GM23248 (cell line): ENCODE results near the gene C1RL. TPM values are rescaled to one million over a fixed set of nuclear protein-coding genes. Genes with fewer than 3 reads are reported as not detected.

Experiments
- DNase-seq: peaks from one replicate; pipeline ENCODE4 v3.0.0-alpha.2; 2015
- H2AFZ ChIP-seq: fragments of 200-600 bp; sonication (generic); 2 replicates; pipeline ENCODE4 v1.6.1; 2016; ENCODE audit warnings: antibody characterized with exemption
- H3F3A ChIP-seq: fragments of 200-600 bp; sonication (generic); 2 replicates; pipeline ENCODE4 v1.6.1; 2016; ENCODE audit warnings: mild to moderate bottlenecking, antibody characterized with exemption, mixed run types; ENCODE audit not compliant: insufficient read depth
- H3K27ac ChIP-seq: fragments of 200-600 bp; sonication (generic); 2 replicates; pipeline ENCODE4 v1.5.1; 2016; ENCODE audit warnings: mild to moderate bottlenecking
- H3K27me3 ChIP-seq: fragments of 200-600 bp; sonication (generic); replicated peaks from 2 replicates; pipeline ENCODE4 v1.6.1; 2016; ENCODE audit warnings: mild to moderate bottlenecking; ENCODE audit not compliant: insufficient read depth
- H3K36me3 ChIP-seq: fragments of 200-600 bp; sonication (generic); 2 replicates; pipeline ENCODE4 v1.6.1; 2016; ENCODE audit warnings: low read depth, mild to moderate bottlenecking
- H3K4me1 ChIP-seq: fragments of 200-600 bp; sonication (generic); 2 replicates; pipeline ENCODE4 v1.6.1; 2016; ENCODE audit warnings: mild to moderate bottlenecking; ENCODE audit not compliant: insufficient read depth
- H3K4me2 ChIP-seq: fragments of 200-600 bp; sonication (generic); one replicate; pipeline ENCODE4 v1.6.1; 2016; ENCODE audit warnings: mild to moderate bottlenecking; ENCODE audit not compliant: unreplicated experiment
- H3K4me3 ChIP-seq: fragments of 200-600 bp; sonication (generic); 2 replicates; pipeline ENCODE4 v1.5.1; 2016; ENCODE audit warnings: mild to moderate bottlenecking
- H3K79me2 ChIP-seq: fragments of 200-600 bp; sonication (generic); 2 replicates; pipeline ENCODE4 v1.6.1; 2016; ENCODE audit warnings: mild to moderate bottlenecking; ENCODE audit not compliant: insufficient read depth
- H3K9ac ChIP-seq: fragments of 200-600 bp; sonication (generic); 2 replicates; pipeline ENCODE4 v1.6.1; 2016; ENCODE audit warnings: mild to moderate bottlenecking
- H3K9me2 ChIP-seq: fragments of 200-600 bp; sonication (generic); 2 replicates; pipeline ENCODE4 v1.6.1; 2016; ENCODE audit warnings: mixed run types, mild to moderate bottlenecking, moderate library complexity; ENCODE audit not compliant: insufficient read depth
- H3K9me3 ChIP-seq: fragments of 200-600 bp; sonication (generic); one replicate; pipeline ENCODE4 v1.6.1; 2017; ENCODE audit warnings: low read depth
- H4K20me1 ChIP-seq: fragments of 200-600 bp; sonication (generic); 2 replicates; pipeline ENCODE4 v1.6.0; 2016; ENCODE audit not compliant: insufficient read depth
- EZH2 ChIP-seq: fragments of 200-600 bp; sonication (generic); IDR thresholded peaks from 2 replicates; pipeline ENCODE4 v1.6.1; 2018; ENCODE audit warnings: antibody characterized with exemption, mild to moderate bottlenecking; ENCODE audit not compliant: insufficient read depth, poor library complexity, severe bottlenecking
- EZH2phosphoT487 ChIP-seq: fragments of 200-600 bp; sonication (generic); IDR thresholded peaks from 2 replicates; pipeline ENCODE4 v1.6.1; 2018; ENCODE audit warnings: antibody characterized with exemption, moderate library complexity, mild to moderate bottlenecking, low read depth; ENCODE audit not compliant: insufficient read depth
- WGBS, 2 experiments: methylation state at CpG; one replicate each; pipeline ENCODE4 v1.1.6; 2015 to 2017; ENCODE audit warnings: low lambda C conversion rate in 2 of 2, low coverage in 1 of 2; ENCODE audit errors: missing lambda C conversion rate in 2 of 2; 5-methylcytosine and 5-hydroxymethylcytosine counted together
- in situ Hi-C: fragments of 300-500 bp; cut with MboI; formaldehyde crosslinking; loops from 2 replicates; pipeline ENCODE4 v1.15.0; 2020
- polyA plus RNA-seq: library from polyadenylated mRNA; unstranded; fragments of >200 nt; fragmentation: Nextera tagmentation; extraction: Ambion mirVana; gene quantifications from 2 replicates; pipeline ENCODE4 v1.2.1, GENCODE V29; 2016
- total RNA-seq: library from RNA; depleted of rRNA; stranded (reverse); fragments of >200 nt; shearing (Covaris generic); gene quantifications from 2 replicates; pipeline ENCODE4 v1.2.3, GENCODE V29; 2014

Gene C1RL
- total and polyA plus RNA-seq, 2 experiments from 2014 or later, result 14.3 to 22.2 TPM

GRCh38 chr12:7122811-7123769 lies 14.1 kb upstream of the C1RL start:
- Histone ChIP-seq H4K20me1 (no peaks in the 10 kb centered on the region), H3K36me3 (no peaks in the 10 kb centered on the region), H3F3A (no peaks in the 10 kb centered on the region), H3K4me3 (no peak overlapping the region), H3K79me2 (no peaks in the 10 kb centered on the region), H3K9me2 (no peaks in the 10 kb centered on the region), H3K4me2 (no peak overlapping the region), H3K27me3 (no peaks in the 10 kb centered on the region), H3K4me1 (no peaks in the 10 kb centered on the region), H3K9me3 (no peaks in the 10 kb centered on the region), H3K9ac (no peak overlapping the region), H3K27ac (no peak overlapping the region), H2AFZ (no peak overlapping the region)
- no peak for DNase-seq
- TF ChIP-seq EZH2 (no peak), EZH2phosphoT487 (no peak)
- in situ Hi-C loops, result no loop called here
- 70 to 72% methylated on average over 7 of the region's 7 CpGs for whole genome bisulfite sequencing, 2 experiments

- Histone ChIP-seq H3K79me2 (no peaks in the 10 kb centered on the region), H3K9me2 (no peaks in the 10 kb centered on the region), H3K27me3 (no peaks in the 10 kb centered on the region), H3K36me3 (no peaks in the 10 kb centered on the region; the same call in 1 of the 2 replicates), H3K4me3 (no peak overlapping the region), H3K4me1 (no peaks in the 10 kb centered on the region), H2AFZ (no peak overlapping the region), H3K9ac (no peak overlapping the region), H3F3A (no peaks in the 10 kb centered on the region), H4K20me1 (no peaks in the 10 kb centered on the region), H3K4me2 (no peak overlapping the region), H3K27ac (no peak overlapping the region), H3K9me3 (no peaks in the 10 kb centered on the region)
- in situ Hi-C loops, result no loop called here
- 83 to 95% methylated on average over 5 of the region's 5 CpGs for WGBS, 2 experiments
- no peak for DNase-seq
- TF ChIP-seq EZH2phosphoT487 (no peak), EZH2 (no peak)
Measured at GRCh38 chr12:7121324-7121723, 12.3 kb upstream of the C1RL start.

DNA sequence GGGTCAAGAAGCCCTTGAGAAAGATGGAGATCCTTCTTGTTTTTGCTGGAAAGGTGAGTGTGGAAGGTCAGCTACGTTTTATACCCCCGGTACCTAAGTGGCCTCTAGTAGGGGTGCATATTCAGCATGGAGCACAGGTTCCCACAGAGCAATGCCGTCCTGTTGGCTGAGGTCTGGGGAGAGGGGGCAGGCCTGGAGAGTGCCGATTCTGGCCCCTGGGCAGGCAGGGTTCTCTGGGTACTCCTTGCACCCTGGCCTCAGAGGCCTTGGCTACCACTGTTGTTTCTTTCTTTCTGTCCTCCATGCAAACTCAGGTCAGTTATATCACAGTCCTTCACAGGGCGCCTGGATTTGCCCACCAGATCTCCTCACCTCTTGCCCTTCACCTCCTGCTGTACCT lies 11.2 kb upstream of the C1RL start:
- TF ChIP-seq EZH2 (no peak), EZH2phosphoT487 (no peak)
- no peaks in the 10 kb centered on the region for H3F3A ChIP-seq
- H3K79me2 ChIP-seq, result no peaks in the 10 kb centered on the region
- no peaks in the 10 kb centered on the region for H3K4me1 ChIP-seq
- 86 to 94% methylated on average over 5 of the region's 5 CpGs for WGBS, 2 experiments
- H3K36me3 ChIP-seq, result no peaks in the 10 kb centered on the region; the same call in 1 of the 2 replicates
- H3K27ac ChIP-seq, result no peak overlapping the region
- H3K27me3 ChIP-seq, result no peaks in the 10 kb centered on the region
- no peak overlapping the region for H3K4me2 ChIP-seq
- no peak overlapping the region for H2AFZ ChIP-seq
- no peaks in the 10 kb centered on the region for H3K9me2 ChIP-seq
- H3K4me3 ChIP-seq, result no peak overlapping the region
- in situ Hi-C loops, result no loop called here
- no peaks in the 10 kb centered on the region for H4K20me1 ChIP-seq
- DNase-seq, result no peak
- H3K9ac ChIP-seq, result no peak overlapping the region
- H3K9me3 ChIP-seq, result no peaks in the 10 kb centered on the region

DNA sequence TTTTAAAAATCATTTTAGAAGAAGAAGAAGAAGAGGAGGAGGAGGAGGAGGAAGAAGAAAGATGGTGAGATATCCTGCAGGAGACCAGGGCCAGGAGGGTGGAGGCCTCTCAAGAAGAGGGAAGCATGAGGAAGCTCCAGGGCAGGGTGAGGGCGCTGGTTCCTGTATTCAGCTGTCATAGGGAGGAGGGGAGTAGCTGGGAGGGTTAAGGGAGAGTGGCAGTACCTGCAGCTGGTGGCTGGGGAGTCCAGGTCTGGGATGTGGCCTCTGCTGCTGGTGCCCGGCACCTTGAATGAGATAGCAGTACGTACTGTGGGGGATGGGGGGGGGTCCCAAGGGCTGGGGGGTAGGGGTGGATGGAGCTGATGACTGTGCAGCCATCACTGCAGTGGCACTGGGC lies 9.9 kb upstream of the C1RL start:
- TF ChIP-seq EZH2phosphoT487 (no peak), EZH2 (no peak)
- Histone ChIP-seq H3K79me2 (no peaks in the 10 kb centered on the region), H3F3A (no peaks in the 10 kb centered on the region), H4K20me1 (no peaks in the 10 kb centered on the region), H3K4me3 (no peak overlapping the region), H3K27me3 (no peaks in the 10 kb centered on the region), H3K36me3 (no peaks in the 10 kb centered on the region; the same call in 1 of the 2 replicates), H3K9ac (no peak overlapping the region), H3K27ac (no peak overlapping the region), H3K4me2 (no peak overlapping the region), H3K9me2 (no peaks in the 10 kb centered on the region), H3K9me3 (no peaks in the 10 kb centered on the region), H3K4me1 (no peaks in the 10 kb centered on the region), H2AFZ (no peak overlapping the region)
- WGBS, 2 experiments, result 96% methylated on average over 2 to 3 of the region's 3 CpGs
- in situ Hi-C loops, result loop anchor here (10.0 kb wide), 1 partner anchor 174 kb away; the partner anchor contains the start of genes C12orf57 and RNU7-1
- no peak for DNase-seq
